HCT116 (cell line): Measurements from ENCODE around the gene EIF6. TPM values are rescaled to one million over a fixed set of nuclear protein-coding genes. Genes with fewer than 3 reads are reported as not detected.

Experiments used
- ATAC-seq: fragments of 200-7000 bp; cut with Tn5 transposase; 2 replicates; pipeline ENCODE4 v1.9.1; 2020; ENCODE audit warnings: mild to moderate bottlenecking, moderate library complexity
- BruUV-seq: library from RNA; stranded (reverse); fragments of 400-500 nt; replicated peaks from 2 replicates; lab custom pipeline; 2021; lab: Mats Ljungman, UMichigan
- CTCF ChIA-PET: fragments of 300-600 bp; sonication (Branson Sonifier 250); formaldehyde crosslinking; loops from one replicate; lab custom pipeline; 2021; ENCODE audit warnings: antibody characterized with exemption; lab: Charles Lee
- POLR2A ChIA-PET: fragments of 300-600, 350-600 bp; sonication (Branson Sonifier 250); formaldehyde crosslinking; loops from one replicate; lab custom pipeline; 2021; ENCODE audit warnings: antibody characterized with exemption; lab: Charles Lee
- RAD21 ChIA-PET, 2 experiments: fragments of 300-600 bp; sonication (Branson Sonifier 250); formaldehyde crosslinking; loops; one replicate each; lab custom pipeline; 2023; ENCODE audit warnings: low total read pairs in 2 of 2; ENCODE audit not compliant: uncharacterized antibody in 2 of 2, unreplicated experiment in 2 of 2, low non-redundant PET in 1 of 2; lab: Charles Lee
- DNase-seq: peaks from one replicate; pipeline ENCODE4 v3.0.0-alpha.2; 2010; ENCODE audit warnings: low read depth, low spot score
- H2AFZ ChIP-seq: fragments of 200-600 bp; shearing (Covaris generic), sonication (generic); 2 replicates; pipeline ENCODE4 v1.6.1; 2017; ENCODE audit warnings: low read depth, mixed run types, mixed read lengths, antibody characterized with exemption, low read length; ENCODE audit not compliant: poor library complexity, severe bottlenecking
- H3K27ac ChIP-seq: 2 replicates; pipeline ENCODE4 v1.5.1; 2012; ENCODE audit warnings: low read depth, low read length
- H3K27me3 ChIP-seq: fragments of 200-600 bp; sonication (generic); 2 replicates; pipeline ENCODE4 v1.6.1; 2016; ENCODE audit warnings: mixed run types, low read length, mixed read lengths; ENCODE audit not compliant: insufficient read depth
- H3K36me3 ChIP-seq, 2 experiments: fragments of 200-500 bp in 1 of 2; fragments of 200-600 bp in 1 of 2; sonication (Bioruptor generic) in 1 of 2; sonication (generic) in 1 of 2; 2 replicates each; pipeline versions ENCODE4 v1.5.1 to v1.6.1; 2014 to 2016; ENCODE audit warnings: low read length in 2 of 2, inconsistent platforms in 1 of 2, mixed read lengths in 1 of 2, mixed run types in 1 of 2; ENCODE audit not compliant: insufficient read depth in 2 of 2, control insufficient read depth in 1 of 2
- H3K4me1 ChIP-seq, 2 experiments: fragments of 200-600 bp in 1 of 2; sonication (generic) in 1 of 2; 2 replicates each; pipeline versions ENCODE4 v1.5.1 to v1.6.1; 2012 to 2017; ENCODE audit warnings: low read length in 2 of 2, inconsistent platforms in 1 of 2, mild to moderate bottlenecking in 1 of 2, mixed read lengths in 1 of 2, mixed run types in 1 of 2, moderate library complexity in 1 of 2; ENCODE audit not compliant: insufficient read depth in 2 of 2, control insufficient read depth in 1 of 2
- H3K4me2 ChIP-seq: fragments of 200-600 bp; sonication (generic); 2 replicates; pipeline ENCODE4 v1.6.1; 2017; ENCODE audit warnings: mixed run types, low read length, mixed read lengths
- H3K4me3 ChIP-seq, 2 experiments: fragments of 200-600 bp in 1 of 2; sonication (generic) in 1 of 2; replicated peaks in 1 of 2; 2 replicates each; pipeline ENCODE4 v1.5.1; 2011 to 2016; ENCODE audit warnings: low read length in 2 of 2, control low read depth in 1 of 2, low read depth in 1 of 2, mild to moderate bottlenecking in 1 of 2, mixed read lengths in 1 of 2, mixed run types in 1 of 2
- H3K79me2 ChIP-seq: fragments of 200-600 bp; sonication (generic); 2 replicates; pipeline ENCODE4 v1.6.1; 2017; ENCODE audit warnings: mild to moderate bottlenecking, mixed run types, low read length, moderate library complexity, mixed read lengths; ENCODE audit not compliant: insufficient read depth
- H3K9ac ChIP-seq: fragments of 200-600 bp; sonication (generic); 2 replicates; pipeline ENCODE4 v1.6.1; 2016; ENCODE audit warnings: low read length, mixed read lengths
- H3K9me2 ChIP-seq: fragments of 200-600 bp; sonication (generic), shearing (Covaris generic); 2 replicates; pipeline ENCODE4 v1.6.1; 2017; ENCODE audit warnings: mixed run types, mild to moderate bottlenecking, moderate library complexity; ENCODE audit not compliant: insufficient read depth
- H3K9me3 ChIP-seq, 2 experiments: fragments of 200-500 bp in 1 of 2; fragments of 200-600 bp in 1 of 2; sonication (Bioruptor generic) in 1 of 2; sonication (generic) in 1 of 2; 2 replicates each; pipeline ENCODE4 v1.6.1; 2014 to 2017; ENCODE audit warnings: low read length in 2 of 2, mixed read lengths in 2 of 2, inconsistent platforms in 1 of 2, low read depth in 1 of 2, mild to moderate bottlenecking in 1 of 2, mixed run types in 1 of 2, moderate library complexity in 1 of 2; ENCODE audit not compliant: control insufficient read depth in 1 of 2, insufficient read depth in 1 of 2
- H4K20me1 ChIP-seq: fragments of 200-600 bp; sonication (generic), shearing (Covaris generic); 2 replicates; pipeline ENCODE4 v1.6.1; 2017; ENCODE audit warnings: mixed run types, mild to moderate bottlenecking, moderate library complexity; ENCODE audit not compliant: insufficient read depth
- CTCF ChIP-seq, 3 experiments: fragments of 200-600 bp in 1 of 3; sonication (generic) in 1 of 3; IDR thresholded peaks in 2 of 3; conservative IDR thresholded peaks in 1 of 3; 2 replicates each; pipeline ENCODE4 v1.5.1; 2012 to 2017; ENCODE audit warnings: low read depth in 2 of 3, low read length in 2 of 3, antibody characterized with exemption in 1 of 3, borderline replicate concordance in 1 of 3, control low read depth in 1 of 3, mild to moderate bottlenecking in 1 of 3, mixed read lengths in 1 of 3, mixed run types in 1 of 3, moderate library complexity in 1 of 3; ENCODE audit not compliant: insufficient read depth in 1 of 3
- EGR1 ChIP-seq: IDR thresholded peaks from 2 replicates; pipeline ENCODE4 v1.6.1; 2012; ENCODE audit warnings: low read depth
- ELF1 ChIP-seq: IDR thresholded peaks from 2 replicates; pipeline ENCODE4 v1.6.1; 2012; ENCODE audit warnings: low read depth, borderline replicate concordance
- EZH2phosphoT487 ChIP-seq: fragments of 200-600 bp; IDR thresholded peaks from 2 replicates; pipeline ENCODE4 v1.6.1; 2018; ENCODE audit warnings: antibody characterized with exemption, borderline replicate concordance
- RAD21 ChIP-seq: IDR thresholded peaks from 2 replicates; pipeline ENCODE4 v1.6.1; 2012; ENCODE audit warnings: low read depth, mild to moderate bottlenecking
- ZBTB33 ChIP-seq: IDR thresholded peaks from 2 replicates; pipeline ENCODE4 v1.6.1; 2011; ENCODE audit warnings: mild to moderate bottlenecking, low read length, moderate library complexity; ENCODE audit not compliant: insufficient replicate concordance; ENCODE audit errors: extremely low read depth
- intact Hi-C: fragments of 100-400 bp; cut with micrococcal nuclease; formaldehyde crosslinking; loops from 2 replicates; pipeline ENCODE4 v1.10.0; 2022
- total RNA-seq: library from RNA; stranded (reverse); gene quantifications from one replicate; pipeline ENCODE4 v1.2.1, GENCODE V29; 2021; ENCODE audit not compliant: unreplicated experiment
- TF ChIP-seq, protein P1 (sequence below): IDR thresholded peaks from 2 replicates; pipeline ENCODE4 v1.6.1; 2012

EIF6 gene
- total RNA-seq, 1 experiment from 2014 or later: 209 TPM

GRCh38 chr20:35299780-35300179 is 15.2 kb upstream of the EIF6 start:
- RAD21 ChIA-PET: interaction anchor here in 1 of 2 experiments (0.5 kb wide), 1 partner anchor 148 kb away, joined by 3 read pairs; no protein-coding TSS in a partner anchor
- intact Hi-C loops: no loop called here
- CTCF ChIA-PET: no interaction called here
- H3K27me3 ChIP-seq: no peaks in the 10 kb centered on the region
- no peak overlapping the region for H3K4me2 ChIP-seq
- H3K36me3 ChIP-seq: 0 out of 4 replicates have a peak, but pooled peaks cover 0 to 2% of the 10 kb centered on the region in 2 experiments
- no peak overlapping the region for H3K9ac ChIP-seq
- no peak overlapping the region for H2AFZ ChIP-seq
- POLR2A ChIA-PET: interaction anchor here (0.9 kb wide), 1 partner anchor 19 kb away, joined by 3 read pairs; no protein-coding TSS in a partner anchor
- H3K9me3 ChIP-seq: no peaks in the 10 kb centered on the region
- BruUV-seq: no TSS peak
- no peaks in the 10 kb centered on the region for H3K79me2 ChIP-seq
- no peak overlapping the region for H3K27ac ChIP-seq
- H4K20me1 ChIP-seq: no peaks in the 10 kb centered on the region
- no peak for ATAC-seq
- H3K9me2 ChIP-seq: no peaks in the 10 kb centered on the region
- no peak for DNase-seq
- H3K4me1 ChIP-seq: peaks cover 16 to 38% of the 10 kb centered on the region in 2 experiments
- H3K4me3 ChIP-seq: no peak overlapping the region
- TF ChIP-seq EZH2phosphoT487 (no peak), EGR1 (no peak)
- TF ChIP-seq, protein P1, sequence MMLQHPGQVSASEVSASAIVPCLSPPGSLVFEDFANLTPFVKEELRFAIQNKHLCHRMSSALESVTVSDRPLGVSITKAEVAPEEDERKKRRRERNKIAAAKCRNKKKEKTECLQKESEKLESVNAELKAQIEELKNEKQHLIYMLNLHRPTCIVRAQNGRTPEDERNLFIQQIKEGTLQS: no peak

DNA sequence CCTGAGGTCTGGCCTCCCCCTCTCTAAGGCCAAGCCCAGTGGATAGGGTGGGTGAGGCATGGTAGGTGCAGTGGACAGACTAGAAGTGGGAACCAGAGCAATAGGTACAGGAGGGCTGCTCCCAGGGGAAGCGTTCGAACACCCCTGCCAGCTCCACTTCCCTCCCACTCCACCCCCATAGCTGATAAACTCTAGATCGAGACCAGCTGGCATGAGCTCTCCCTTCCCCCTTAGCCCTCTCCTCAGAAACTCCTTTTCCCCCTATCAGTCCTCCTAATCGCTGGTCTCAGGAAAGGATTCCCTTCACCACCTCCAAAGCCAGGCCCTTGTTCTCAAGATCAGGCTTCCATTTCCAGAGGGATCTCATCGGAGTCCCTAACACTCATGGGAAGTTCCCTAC is 13.7 kb upstream of the EIF6 start:
- ChIA-PET POLR2A (interaction anchor here (0.9 kb wide), 1 partner anchor 13 kb away, joined by 3 read pairs; no protein-coding TSS in a partner anchor), RAD21 (no interaction called here), CTCF (interaction anchor here (1.2 kb wide), 1 partner anchor 31 kb away, joined by 3 read pairs; no protein-coding TSS in a partner anchor)
- no peak for TF ChIP-seq EGR1
- TF ChIP-seq ZBTB33: no peak
- TF ChIP-seq RAD21: no peak
- no peak for TF ChIP-seq CTCF (IDR thresholded peaks at IDR 0.05 in 2 of 3, conservative IDR thresholded peaks at IDR 0.05 in 1 of 3; ENCODE audit: borderline replicate concordance in 1 of 3, insufficient read depth in 1 of 3, low read depth in 2 of 3, low read length in 2 of 3)
- TF ChIP-seq ELF1: no peak
- DNase-seq: no peak
- no peak overlapping the region for H2AFZ ChIP-seq
- H4K20me1 ChIP-seq: no peaks in the 10 kb centered on the region
- no TSS peak for BruUV-seq
- no peak for ATAC-seq
- no peak overlapping the region for H3K4me3 ChIP-seq
- no peaks in the 10 kb centered on the region for H3K27me3 ChIP-seq
- H3K79me2 ChIP-seq: no peaks in the 10 kb centered on the region
- no peaks in the 10 kb centered on the region for H3K9me2 ChIP-seq
- no peak overlapping the region for H3K4me2 ChIP-seq
- no peak overlapping the region for H3K9ac ChIP-seq
- intact Hi-C loops: no loop called here
- peaks cover 5 to 23% of the 10 kb centered on the region in 2 experiments; a peak in 2 of 4 replicates for H3K4me1 ChIP-seq
- 0 out of 4 replicates have a peak, but pooled peaks cover 0 to 2% of the 10 kb centered on the region in 2 experiments for H3K36me3 ChIP-seq
- no peaks in the 10 kb centered on the region for H3K9me3 ChIP-seq
- H3K27ac ChIP-seq: no peak overlapping the region
